K562 (cell line): ENCODE results near the gene B3GLCT. TPM values are rescaled to one million over a fixed set of nuclear protein-coding genes. Genes with fewer than 3 reads are reported as not detected.

Source experiments
- ATAC-seq: fragments of 200-7000 bp; cut with Tn5 transposase; 3 replicates; pipeline ENCODE4 v1.9.1; 2020; ENCODE audit warnings: moderate library complexity
- BruUV-seq: library from RNA; stranded (reverse); fragments of 400-500 nt; replicated peaks from 2 replicates; lab custom pipeline; 2021; lab: Mats Ljungman, UMichigan
- CTCF ChIA-PET: fragments of 300-600 bp; formaldehyde crosslinking; extraction: SDS; loops from one replicate; lab custom pipeline; 2021; ENCODE audit warnings: low intra/inter-chr PET ratio; lab: Yijun Ruan, JAX
- POLR2A ChIA-PET: fragments of 300-600, 350-650 bp; sonication (Branson Sonifier 250); formaldehyde crosslinking; extraction: SDS; loops from one replicate; lab custom pipeline; 2021; ENCODE audit warnings: antibody characterized with exemption, inconsistent platforms; lab: Yijun Ruan, JAX
- DNase-seq, 4 experiments: peaks; one replicate each; pipeline versions ENCODE4 v3.0.0 to v3.0.0-alpha.2; 2011 to 2018; ENCODE audit warnings: low spot score in 3 of 4, mixed read lengths in 3 of 4; ENCODE audit errors: extremely low read depth in 1 of 4
- FAIRE-seq: peaks from 2 replicates; lab custom pipeline; 2011; peaks lifted over from hg19 to GRCh38; lab: Jason Lieb, UNC
- H2AFZ ChIP-seq: 2 replicates; pipeline ENCODE4 v1.6.0; 2011; ENCODE audit warnings: low read depth, low read length, control low read depth, inconsistent platforms
- H3K27ac ChIP-seq: fragments of 200-600 bp; 3 replicates; pipeline ENCODE4 v1.8.0; 2011; ENCODE audit warnings: low read depth, mild to moderate bottlenecking, control low read depth, inconsistent platforms, low read length, moderate library complexity, mixed read lengths; ENCODE audit errors: extremely low read depth
- H3K27me3 ChIP-seq, 2 experiments: fragments of 300-600 bp in 1 of 2; 2 replicates in 1 of 2; 3 replicates in 1 of 2; pipeline versions ENCODE4 v1.6.0 to v1.8.0; 2011; ENCODE audit warnings: inconsistent platforms in 2 of 2, low read length in 2 of 2, mild to moderate bottlenecking in 1 of 2, mixed read lengths in 1 of 2, moderate library complexity in 1 of 2; ENCODE audit not compliant: control insufficient read depth in 2 of 2, insufficient read depth in 2 of 2
- H3K36me3 ChIP-seq: fragments of 300-600 bp; 3 replicates; pipeline ENCODE4 v1.8.0; 2011; ENCODE audit warnings: mild to moderate bottlenecking, low read length, inconsistent platforms; ENCODE audit not compliant: control insufficient read depth, insufficient read depth
- H3K4me1 ChIP-seq, 2 experiments: fragments of 200-600 bp in 1 of 2; replicated peaks in 1 of 2; 2 replicates in 1 of 2; 3 replicates in 1 of 2; pipeline versions ENCODE4 v1.5.1 to v1.8.0; 2011; ENCODE audit warnings: inconsistent platforms in 2 of 2, low read length in 2 of 2, mild to moderate bottlenecking in 1 of 2, mixed read lengths in 1 of 2, moderate library complexity in 1 of 2; ENCODE audit not compliant: control insufficient read depth in 2 of 2, insufficient read depth in 2 of 2
- H3K4me2 ChIP-seq: 2 replicates; pipeline ENCODE4 v1.6.1; 2011; ENCODE audit warnings: low read length, control low read depth, inconsistent platforms, mixed read lengths; ENCODE audit not compliant: insufficient read depth
- H3K4me3 ChIP-seq: fragments of 200-600 bp; sonication (generic), shearing (Covaris generic); 2 replicates; pipeline ENCODE4 v1.5.1; 2016; ENCODE audit warnings: control low read depth, inconsistent platforms
- H3K79me2 ChIP-seq: fragments of 200-600 bp; 3 replicates; pipeline ENCODE4 v1.8.0; 2011; ENCODE audit warnings: low read length, inconsistent platforms; ENCODE audit not compliant: control insufficient read depth, insufficient read depth
- H3K9ac ChIP-seq, 2 experiments: 2 replicates each; pipeline versions ENCODE4 v1.6.0 to v1.6.1; 2011; ENCODE audit warnings: low read depth in 2 of 2, low read length in 2 of 2, control low read depth in 1 of 2, inconsistent platforms in 1 of 2, mild to moderate bottlenecking in 1 of 2, mixed read lengths in 1 of 2; ENCODE audit not compliant: insufficient read depth in 1 of 2
- H3K9me1 ChIP-seq: one replicate; pipeline ENCODE4 v1.6.0; 2011; ENCODE audit warnings: inconsistent platforms, mild to moderate bottlenecking, low read length, moderate library complexity; ENCODE audit not compliant: control insufficient read depth, insufficient read depth
- H3K9me3 ChIP-seq: replicated peaks from 2 replicates; pipeline ENCODE4 v1.5.1; 2011; ENCODE audit warnings: low read depth, low read length, inconsistent platforms; ENCODE audit not compliant: control insufficient read depth, insufficient read depth
- H4K20me1 ChIP-seq: replicated peaks from 2 replicates; pipeline ENCODE4 v1.6.1; 2011; ENCODE audit warnings: low read length, inconsistent platforms, mixed read lengths; ENCODE audit not compliant: control insufficient read depth, insufficient read depth
- CBX1 ChIP-seq: sonication (generic); IDR thresholded peaks from 2 replicates; pipeline ENCODE4 v1.6.1; 2016; ENCODE audit warnings: antibody characterized with exemption, low read depth, mild to moderate bottlenecking
- FOXM1 ChIP-seq, 2 experiments: fragments of 450-650 bp in 1 of 2; sonication (generic) in 1 of 2; formaldehyde crosslinking in 1 of 2; IDR thresholded peaks; 2 replicates each; pipeline versions ENCODE4 v1.6.1 to v1.9.0; 2017 to 2022; ENCODE audit warnings: low read depth in 2 of 2, mild to moderate bottlenecking in 2 of 2, missing genetic modification reagents in 1 of 2, moderate library complexity in 1 of 2
- MAZ ChIP-seq, 2 experiments: fragments of 450-650 bp in 1 of 2; sonication (generic) in 1 of 2; formaldehyde crosslinking; IDR thresholded peaks in 1 of 2; conservative IDR thresholded peaks in 1 of 2; 2 replicates each; pipeline versions ENCODE4 v1.4.0 to v1.5.0; 2020; ENCODE audit warnings: mild to moderate bottlenecking in 1 of 2, missing genetic modification reagents in 1 of 2
- MECOM ChIP-seq: fragments of 250-450 bp; sonication (Bioruptor Pico); IDR thresholded peaks from 2 replicates; pipeline ENCODE4 v1.8.0; 2022; ENCODE audit warnings: inconsistent platforms
- MNT ChIP-seq, 2 experiments: fragments of 450-650 bp; conservative IDR thresholded peaks; 2 replicates each; pipeline ENCODE4 v1.6.1; 2017; ENCODE audit warnings: mild to moderate bottlenecking in 2 of 2, moderate library complexity in 2 of 2
- NR3C1 ChIP-seq: sonication (generic); formaldehyde crosslinking; IDR thresholded peaks from 2 replicates; pipeline ENCODE4 v1.8.1; 2022; ENCODE audit warnings: missing genetic modification reagents
- RBM34 ChIP-seq: fragments of 200-400 bp; formaldehyde crosslinking; IDR thresholded peaks from 2 replicates; pipeline ENCODE4 v1.6.1; 2018; ENCODE audit warnings: low read length, borderline replicate concordance; ENCODE audit not compliant: insufficient read depth
- SUPT5H ChIP-seq: fragments of 450-650 bp; IDR thresholded peaks from 2 replicates; pipeline ENCODE4 v1.6.1; 2016
- TBL1XR1 ChIP-seq, 2 experiments: IDR thresholded peaks; 2 replicates each; pipeline ENCODE4 v1.6.1; 2012; ENCODE audit warnings: improper control_type of control experiment in 2 of 2, low read length in 2 of 2, mild to moderate bottlenecking in 1 of 2
- ZNF75A ChIP-seq: fragments of 450-650 bp; formaldehyde crosslinking; IDR thresholded peaks from 2 replicates; pipeline ENCODE4 v1.4.0; 2020; ENCODE audit warnings: mild to moderate bottlenecking
- WGBS: fragments of 100-300 bp; shearing (Covaris generic); methylation state at CpG from one replicate; pipeline ENCODE4 v1.1.6; 2016; ENCODE audit warnings: low coverage, mixed read lengths; ENCODE audit not compliant: insufficient coverage; ENCODE audit errors: missing lambda C conversion rate; 5-methylcytosine and 5-hydroxymethylcytosine counted together
- in situ Hi-C: fragments of 300-500 bp; cut with MboI; formaldehyde crosslinking; loops from 4 replicates; pipeline ENCODE4 v1.15.0; 2018; ENCODE audit warnings: inconsistent platforms, mixed read lengths
- intact Hi-C: fragments of 100-400 bp; cut with micrococcal nuclease; formaldehyde crosslinking; loops from 2 replicates; pipeline ENCODE4 v1.14.2; 2022
- polyA plus RNA-seq, 8 experiments: library from polyadenylated mRNA; depleted of rRNA in 4 of 8; stranded (reverse) in 5 of 8; unstranded in 3 of 8; fragments of >200 nt; fragmentation: Nextera tagmentation in 2 of 8; fragmentation: Illumina TruSeq in 1 of 8; extraction: Ambion mirVana in 2 of 8; extraction: Trizol in 1 of 8; gene quantifications; 2 replicates each; pipeline versions ENCODE4 v1.2.1 to v1.2.3, GENCODE V29; 2011 to 2014; ENCODE audit warnings: inconsistent platforms in 1 of 8, missing spikeins in 1 of 8
- total RNA-seq, 7 experiments: library from RNA; depleted of rRNA in 6 of 7; stranded (reverse); fragments of >200 nt in 6 of 7; fragmentation: Illumina TruSeq in 2 of 7; extraction: Trizol in 2 of 7; gene quantifications; 2 replicates each; pipeline versions ENCODE4 v1.2.1 to v1.2.3, GENCODE V29; 2011 to 2021; ENCODE audit warnings: low replicate concordance in 1 of 7
- TF ChIP-seq, protein P1 (sequence below): IDR thresholded peaks from 2 replicates; pipeline ENCODE4 v1.6.1; 2012; ENCODE audit warnings: low read depth, low read length, improper control_type of control experiment, borderline replicate concordance

Gene B3GLCT
- total and polyA plus RNA-seq, 9 of the 15 experiments (the other 6 are each of a cell fraction or from before 2014, with no cell fraction given): 1.1 to 5.1 (median 2.9) TPM

- CTCF ChIA-PET: no interaction called here
- intact Hi-C loops (no loop called here), in situ Hi-C loops (no loop called here)
- 11% methylated on average over 2 of the region's 2 CpGs for WGBS
- no peaks in the 10 kb centered on the region for H3K4me1 ChIP-seq
- H3K36me3 ChIP-seq: no peaks in the 10 kb centered on the region
- ATAC-seq (no peak), DNase-seq (no peak), FAIRE-seq (no peak)
- H3K9ac ChIP-seq: no peak overlapping the region
- no peak overlapping the region for H3K4me2 ChIP-seq
- no peaks in the 10 kb centered on the region for H4K20me1 ChIP-seq
- H2AFZ ChIP-seq: no peak overlapping the region
- POLR2A ChIA-PET: no interaction called here
- no peaks in the 10 kb centered on the region for H3K9me1 ChIP-seq
- H3K79me2 ChIP-seq: no peaks in the 10 kb centered on the region
- H3K27ac ChIP-seq: no peak overlapping the region
- no peaks in the 10 kb centered on the region for H3K27me3 ChIP-seq
- H3K9me3 ChIP-seq: no peaks in the 10 kb centered on the region
- TF ChIP-seq MNT (conservative IDR thresholded peaks at IDR 0.05) (no peak), RBM34 (no peak), MAZ (CRISPR knock-in tag; conservative IDR thresholded peaks at IDR 0.05 in 1 of 2, IDR thresholded peaks at IDR 0.05 in 1 of 2) (no peak)
- H3K4me3 ChIP-seq: no peak overlapping the region
- BruUV-seq: no TSS peak
These were observed 61.5 kb downstream of the B3GLCT start for GRCh38 chr13:31261241-31261640.

GRCh38 chr13:31263346-31263745 is 63.6 kb downstream of the B3GLCT start:
- no TSS peak for BruUV-seq
- Histone ChIP-seq H3K27ac (no peak overlapping the region), H3K4me3 (no peak overlapping the region), H3K9ac (no peak overlapping the region), H3K27me3 (no peaks in the 10 kb centered on the region), H3K9me1 (no peaks in the 10 kb centered on the region), H3K9me3 (no peaks in the 10 kb centered on the region), H3K79me2 (no peaks in the 10 kb centered on the region), H3K4me1 (no peaks in the 10 kb centered on the region), H3K4me2 (no peak overlapping the region), H4K20me1 (no peaks in the 10 kb centered on the region), H2AFZ (no peak overlapping the region), H3K36me3 (no peaks in the 10 kb centered on the region)
- no peak for FAIRE-seq
- in situ Hi-C loops (no loop called here), intact Hi-C loops (no loop called here)
- no peak for ATAC-seq
- 0% methylated on average over 1 of the region's 1 CpG for WGBS
- DNase-seq: no peak
- POLR2A ChIA-PET: interaction anchor here (0.6 to 1.1 kb wide), 2 partner anchors 10 to 75 kb away, joined by 3 read pairs; no protein-coding TSS in a partner anchor
- TF ChIP-seq CBX1 (no peak), ZNF75A (CRISPR knock-in tag) (no peak), NR3C1 (CRISPR knock-in tag) (no peak), MNT (conservative IDR thresholded peaks at IDR 0.05) (no peak), TBL1XR1 (IDR thresholded peaks at IDR 0.05; ENCODE audit: low read length in 2 of 2) (no peak), MECOM (CRISPR knock-in tag) (no peak), FOXM1 (IDR thresholded peaks at IDR 0.05; ENCODE audit: low read depth) (no peak), FOXM1 (CRISPR knock-in tag; IDR thresholded peaks at IDR 0.05; ENCODE audit: low read depth) (no peak), SUPT5H (no peak)
- TF ChIP-seq, protein P1, sequence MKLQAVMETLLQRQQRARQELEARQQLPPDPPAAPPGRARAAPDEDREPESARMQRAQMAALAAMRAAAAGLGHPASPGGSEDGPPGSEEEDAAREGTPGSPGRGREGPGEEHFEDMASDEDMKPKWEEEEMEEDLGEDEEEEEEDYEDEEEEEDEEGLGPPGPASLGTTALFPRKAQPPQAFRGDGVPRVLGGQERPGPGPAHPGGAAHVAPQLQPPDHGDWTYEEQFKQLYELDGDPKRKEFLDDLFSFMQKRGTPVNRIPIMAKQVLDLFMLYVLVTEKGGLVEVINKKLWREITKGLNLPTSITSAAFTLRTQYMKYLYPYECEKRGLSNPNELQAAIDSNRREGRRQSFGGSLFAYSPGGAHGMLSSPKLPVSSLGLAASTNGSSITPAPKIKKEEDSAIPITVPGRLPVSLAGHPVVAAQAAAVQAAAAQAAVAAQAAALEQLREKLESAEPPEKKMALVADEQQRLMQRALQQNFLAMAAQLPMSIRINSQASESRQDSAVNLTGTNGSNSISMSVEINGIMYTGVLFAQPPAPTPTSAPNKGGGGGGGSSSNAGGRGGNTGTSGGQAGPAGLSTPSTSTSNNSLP: no peak
- CTCF ChIA-PET: no interaction called here
